K562 (cell line): ENCODE results near the gene SORCS2. TPM values are rescaled to one million over a fixed set of nuclear protein-coding genes. Genes with fewer than 3 reads are reported as not detected.

Experiments
- ATAC-seq: fragments of 200-7000 bp; cut with Tn5 transposase; 3 replicates; pipeline ENCODE4 v1.9.1; 2020; ENCODE audit warnings: moderate library complexity
- BruUV-seq: library from RNA; stranded (reverse); fragments of 400-500 nt; replicated peaks from 2 replicates; lab custom pipeline; 2021; lab: Mats Ljungman, UMichigan
- CTCF ChIA-PET: fragments of 300-600 bp; formaldehyde crosslinking; extraction: SDS; loops from one replicate; lab custom pipeline; 2021; ENCODE audit warnings: low intra/inter-chr PET ratio; lab: Yijun Ruan, JAX
- POLR2A ChIA-PET: fragments of 300-600, 350-650 bp; sonication (Branson Sonifier 250); formaldehyde crosslinking; extraction: SDS; loops from one replicate; lab custom pipeline; 2021; ENCODE audit warnings: antibody characterized with exemption, inconsistent platforms; lab: Yijun Ruan, JAX
- DNase-seq, 4 experiments: peaks; one replicate each; pipeline versions ENCODE4 v3.0.0 to v3.0.0-alpha.2; 2011 to 2018; ENCODE audit warnings: low spot score in 3 of 4, mixed read lengths in 3 of 4; ENCODE audit errors: extremely low read depth in 1 of 4
- FAIRE-seq: peaks from 2 replicates; lab custom pipeline; 2011; peaks lifted over from hg19 to GRCh38; lab: Jason Lieb, UNC
- H2AFZ ChIP-seq: 2 replicates; pipeline ENCODE4 v1.6.0; 2011; ENCODE audit warnings: low read depth, low read length, control low read depth, inconsistent platforms
- H3K27ac ChIP-seq: fragments of 200-600 bp; 3 replicates; pipeline ENCODE4 v1.8.0; 2011; ENCODE audit warnings: low read depth, mild to moderate bottlenecking, control low read depth, inconsistent platforms, low read length, moderate library complexity, mixed read lengths; ENCODE audit errors: extremely low read depth
- H3K27me3 ChIP-seq, 2 experiments: fragments of 300-600 bp in 1 of 2; 2 replicates in 1 of 2; 3 replicates in 1 of 2; pipeline versions ENCODE4 v1.6.0 to v1.8.0; 2011; ENCODE audit warnings: inconsistent platforms in 2 of 2, low read length in 2 of 2, mild to moderate bottlenecking in 1 of 2, mixed read lengths in 1 of 2, moderate library complexity in 1 of 2; ENCODE audit not compliant: control insufficient read depth in 2 of 2, insufficient read depth in 2 of 2
- H3K36me3 ChIP-seq: fragments of 300-600 bp; 3 replicates; pipeline ENCODE4 v1.8.0; 2011; ENCODE audit warnings: mild to moderate bottlenecking, low read length, inconsistent platforms; ENCODE audit not compliant: control insufficient read depth, insufficient read depth
- H3K4me1 ChIP-seq, 2 experiments: fragments of 200-600 bp in 1 of 2; replicated peaks in 1 of 2; 2 replicates in 1 of 2; 3 replicates in 1 of 2; pipeline versions ENCODE4 v1.5.1 to v1.8.0; 2011; ENCODE audit warnings: inconsistent platforms in 2 of 2, low read length in 2 of 2, mild to moderate bottlenecking in 1 of 2, mixed read lengths in 1 of 2, moderate library complexity in 1 of 2; ENCODE audit not compliant: control insufficient read depth in 2 of 2, insufficient read depth in 2 of 2
- H3K4me2 ChIP-seq: 2 replicates; pipeline ENCODE4 v1.6.1; 2011; ENCODE audit warnings: low read length, control low read depth, inconsistent platforms, mixed read lengths; ENCODE audit not compliant: insufficient read depth
- H3K4me3 ChIP-seq: fragments of 200-600 bp; sonication (generic), shearing (Covaris generic); 2 replicates; pipeline ENCODE4 v1.5.1; 2016; ENCODE audit warnings: control low read depth, inconsistent platforms
- H3K79me2 ChIP-seq: fragments of 200-600 bp; 3 replicates; pipeline ENCODE4 v1.8.0; 2011; ENCODE audit warnings: low read length, inconsistent platforms; ENCODE audit not compliant: control insufficient read depth, insufficient read depth
- H3K9ac ChIP-seq, 2 experiments: 2 replicates each; pipeline versions ENCODE4 v1.6.0 to v1.6.1; 2011; ENCODE audit warnings: low read depth in 2 of 2, low read length in 2 of 2, control low read depth in 1 of 2, inconsistent platforms in 1 of 2, mild to moderate bottlenecking in 1 of 2, mixed read lengths in 1 of 2; ENCODE audit not compliant: insufficient read depth in 1 of 2
- H3K9me1 ChIP-seq: one replicate; pipeline ENCODE4 v1.6.0; 2011; ENCODE audit warnings: inconsistent platforms, mild to moderate bottlenecking, low read length, moderate library complexity; ENCODE audit not compliant: control insufficient read depth, insufficient read depth
- H3K9me3 ChIP-seq: replicated peaks from 2 replicates; pipeline ENCODE4 v1.5.1; 2011; ENCODE audit warnings: low read depth, low read length, inconsistent platforms; ENCODE audit not compliant: control insufficient read depth, insufficient read depth
- H4K20me1 ChIP-seq: replicated peaks from 2 replicates; pipeline ENCODE4 v1.6.1; 2011; ENCODE audit warnings: low read length, inconsistent platforms, mixed read lengths; ENCODE audit not compliant: control insufficient read depth, insufficient read depth
- WGBS: fragments of 100-300 bp; shearing (Covaris generic); methylation state at CpG from one replicate; pipeline ENCODE4 v1.1.6; 2016; ENCODE audit warnings: low coverage, mixed read lengths; ENCODE audit not compliant: insufficient coverage; ENCODE audit errors: missing lambda C conversion rate; 5-methylcytosine and 5-hydroxymethylcytosine counted together
- in situ Hi-C: fragments of 300-500 bp; cut with MboI; formaldehyde crosslinking; loops from 4 replicates; pipeline ENCODE4 v1.15.0; 2018; ENCODE audit warnings: inconsistent platforms, mixed read lengths
- intact Hi-C: fragments of 100-400 bp; cut with micrococcal nuclease; formaldehyde crosslinking; loops from 2 replicates; pipeline ENCODE4 v1.14.2; 2022
- polyA plus RNA-seq, 8 experiments: library from polyadenylated mRNA; depleted of rRNA in 4 of 8; stranded (reverse) in 5 of 8; unstranded in 3 of 8; fragments of >200 nt; fragmentation: Nextera tagmentation in 2 of 8; fragmentation: Illumina TruSeq in 1 of 8; extraction: Ambion mirVana in 2 of 8; extraction: Trizol in 1 of 8; gene quantifications; 2 replicates each; pipeline versions ENCODE4 v1.2.1 to v1.2.3, GENCODE V29; 2011 to 2014; ENCODE audit warnings: inconsistent platforms in 1 of 8, missing spikeins in 1 of 8
- total RNA-seq, 7 experiments: library from RNA; depleted of rRNA in 6 of 7; stranded (reverse); fragments of >200 nt in 6 of 7; fragmentation: Illumina TruSeq in 2 of 7; extraction: Trizol in 2 of 7; gene quantifications; 2 replicates each; pipeline versions ENCODE4 v1.2.1 to v1.2.3, GENCODE V29; 2011 to 2021; ENCODE audit warnings: low replicate concordance in 1 of 7
- TF ChIP-seq, protein P1 (sequence below), 2 experiments: fragments of 150-350 bp in 1 of 2; IDR thresholded peaks; 2 replicates each; pipeline ENCODE4 v1.6.1; 2012 to 2016; ENCODE audit warnings: low read depth in 2 of 2, low read length in 2 of 2, mild to moderate bottlenecking in 1 of 2, moderate library complexity in 1 of 2

The SORCS2 gene
- total and polyA plus RNA-seq, 9 of the 15 experiments (the other 6 are each of a cell fraction or from before 2014, with no cell fraction given), result not detected

DNA sequence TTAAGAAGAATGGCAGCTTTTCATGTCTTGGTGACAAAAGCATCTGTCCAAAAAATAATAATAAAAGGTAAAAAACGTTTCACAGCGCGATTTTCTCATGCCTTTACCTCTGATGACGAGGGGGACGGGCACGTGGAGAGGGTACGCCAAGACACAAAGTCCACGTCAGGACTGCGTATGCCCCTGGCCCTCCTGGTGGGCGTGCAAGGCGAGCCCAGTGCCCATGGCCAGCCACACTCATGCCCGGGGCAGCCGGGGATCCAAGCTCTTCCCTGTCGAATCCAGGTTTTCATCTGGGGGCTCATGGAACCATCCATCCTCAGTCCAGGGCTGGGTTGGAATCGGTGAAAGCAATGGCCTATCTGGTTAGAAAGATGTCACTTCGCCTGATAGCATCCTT lies 570.8 kb downstream of the SORCS2 start:
- H3K9ac ChIP-seq, result no peak overlapping the region
- no peaks in the 10 kb centered on the region for H3K9me1 ChIP-seq
- peaks cover 10% of the 10 kb centered on the region; the same call in 1 of the 2 replicates for H4K20me1 ChIP-seq
- CTCF ChIA-PET, result no interaction called here
- in situ Hi-C loops, result no loop called here
- ATAC-seq (no peak), DNase-seq (no peak), FAIRE-seq (no peak)
- no peaks in the 10 kb centered on the region; the same call in 1 of the 2 replicates for H3K9me3 ChIP-seq
- intact Hi-C loops, result no loop called here
- H2AFZ ChIP-seq, result no peak overlapping the region
- WGBS, result 55% methylated on average over 13 of the region's 16 CpGs
- no TSS peak for BruUV-seq
- no peak overlapping the region for H3K4me3 ChIP-seq
- H3K4me1 ChIP-seq, result peaks cover 0 to 18% of the 10 kb centered on the region in 2 experiments; a peak in 2 of 5 replicates
- H3K27me3 ChIP-seq, result no peaks in the 10 kb centered on the region
- peaks cover 8% of the 10 kb centered on the region; the same call in 1 of the 3 replicates for H3K36me3 ChIP-seq
- TF ChIP-seq, protein P1, sequence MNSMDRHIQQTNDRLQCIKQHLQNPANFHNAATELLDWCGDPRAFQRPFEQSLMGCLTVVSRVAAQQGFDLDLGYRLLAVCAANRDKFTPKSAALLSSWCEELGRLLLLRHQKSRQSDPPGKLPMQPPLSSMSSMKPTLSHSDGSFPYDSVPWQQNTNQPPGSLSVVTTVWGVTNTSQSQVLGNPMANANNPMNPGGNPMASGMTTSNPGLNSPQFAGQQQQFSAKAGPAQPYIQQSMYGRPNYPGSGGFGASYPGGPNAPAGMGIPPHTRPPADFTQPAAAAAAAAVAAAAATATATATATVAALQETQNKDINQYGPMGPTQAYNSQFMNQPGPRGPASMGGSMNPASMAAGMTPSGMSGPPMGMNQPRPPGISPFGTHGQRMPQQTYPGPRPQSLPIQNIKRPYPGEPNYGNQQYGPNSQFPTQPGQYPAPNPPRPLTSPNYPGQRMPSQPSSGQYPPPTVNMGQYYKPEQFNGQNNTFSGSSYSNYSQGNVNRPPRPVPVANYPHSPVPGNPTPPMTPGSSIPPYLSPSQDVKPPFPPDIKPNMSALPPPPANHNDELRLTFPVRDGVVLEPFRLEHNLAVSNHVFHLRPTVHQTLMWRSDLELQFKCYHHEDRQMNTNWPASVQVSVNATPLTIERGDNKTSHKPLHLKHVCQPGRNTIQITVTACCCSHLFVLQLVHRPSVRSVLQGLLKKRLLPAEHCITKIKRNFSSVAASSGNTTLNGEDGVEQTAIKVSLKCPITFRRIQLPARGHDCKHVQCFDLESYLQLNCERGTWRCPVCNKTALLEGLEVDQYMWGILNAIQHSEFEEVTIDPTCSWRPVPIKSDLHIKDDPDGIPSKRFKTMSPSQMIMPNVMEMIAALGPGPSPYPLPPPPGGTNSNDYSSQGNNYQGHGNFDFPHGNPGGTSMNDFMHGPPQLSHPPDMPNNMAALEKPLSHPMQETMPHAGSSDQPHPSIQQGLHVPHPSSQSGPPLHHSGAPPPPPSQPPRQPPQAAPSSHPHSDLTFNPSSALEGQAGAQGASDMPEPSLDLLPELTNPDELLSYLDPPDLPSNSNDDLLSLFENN (IDR thresholded peaks at IDR 0.05; ENCODE audit: low read depth in 2 of 2, low read length in 2 of 2), result no peak
- POLR2A ChIA-PET, result interaction anchor here (0.9 kb wide), 1 partner anchor 89 kb away, joined by 5 read pairs; no protein-coding TSS in a partner anchor
- no peak overlapping the region for H3K4me2 ChIP-seq
- H3K27ac ChIP-seq, result no peak overlapping the region
- peaks cover 9% of the 10 kb centered on the region for H3K79me2 ChIP-seq
